ENCODE results near the gene SUN3. TPM values are rescaled to one million over a fixed set of nuclear protein-coding genes. Genes with fewer than 3 reads are reported as not detected.

The SUN3 gene
- total RNA-seq (0.54 TPM), polyA plus RNA-seq (ENCODE audit: insufficient read depth, low read depth, low replicate concordance) (not detected)
- long read RNA-seq, donor 1, result 0 reads
- long read RNA-seq, donor 2, result 0 reads
- long read RNA-seq, donor 3, result 0 reads
- long read RNA-seq, donor 4, result 0 reads
- long read RNA-seq, donor 5, result 0 reads
- long read RNA-seq, donor 6, result 0 reads
- long read RNA-seq, donor 7, result 0 reads
- long read RNA-seq, donor 8, result 0 reads
- long read RNA-seq, donor 9, result 0 reads
- long read RNA-seq, donor 10, result 0 reads

- intact Hi-C loops (cut with DNase I), result no loop called here
- no peak for FAIRE-seq
These were observed at the start of gene SUN3 for GRCh38 chr7:48028938-48029337. SUN3 (minus strand) TSS chr7:48029107; CDS start chr7:48028938, 169 bp downstream.

GRCh38 chr7:48078470-48078869 is 49.6 kb upstream of the SUN3 start:
- Histone ChIP-seq H3K4me3 (ENCODE audit: low read length in 3 of 3) (no peak overlapping the region), H3K36me3 (ENCODE audit: control insufficient read depth in 2 of 3, insufficient read depth in 3 of 3, low read length in 3 of 3) (no peaks in the 10 kb centered on the region), H3K9ac (ENCODE audit: low read length in 3 of 3) (no peak overlapping the region), H3K27ac (ENCODE audit: low read depth in 2 of 2, low read length in 2 of 2) (no peak overlapping the region), H3K9me3 (ENCODE audit: control insufficient read depth in 2 of 3, insufficient read depth in 1 of 3, low read length in 3 of 3) (no peaks in the 10 kb centered on the region), H3K27me3 (ENCODE audit: control insufficient read depth, insufficient read depth, low read length) (no peaks in the 10 kb centered on the region), H3K4me1 (ENCODE audit: control insufficient read depth in 2 of 3, insufficient read depth in 2 of 3, low read depth in 1 of 3, low read length in 3 of 3) (peaks cover 0 to 5% (median 0%) of the 10 kb centered on the region in 3 donors)
- FAIRE-seq (no peak), DNase-seq (peak in 1 of 5 donors; percentile 23)
- TF ChIP-seq CTCF (IDR thresholded peaks at IDR 0.05; ENCODE audit: borderline replicate concordance, extremely low read depth, insufficient read depth), result no peak
- intact Hi-C loops (cut with DNase I), result no loop called here

More at GRCh38 chr7:48028938-48029337, at the start of gene SUN3:
- no peak for DNase-seq
- no peak within 1 kb of the TSS for H3K9ac ChIP-seq (ENCODE audit: low read length in 3 of 3)
- H3K9me3 ChIP-seq (ENCODE audit: control insufficient read depth in 2 of 3, insufficient read depth in 1 of 3, low read length in 3 of 3), result no peaks in the 10 kb centered on the region
- TF ChIP-seq CTCF (IDR thresholded peaks at IDR 0.05; ENCODE audit: borderline replicate concordance, extremely low read depth, insufficient read depth), result no peak
- H3K4me1 ChIP-seq (ENCODE audit: control insufficient read depth in 2 of 3, insufficient read depth in 2 of 3, low read depth in 1 of 3, low read length in 3 of 3), result no peaks in the 10 kb centered on the region
- H3K36me3 ChIP-seq (ENCODE audit: control insufficient read depth in 2 of 3, insufficient read depth in 3 of 3, low read length in 3 of 3), result no peaks in the 10 kb centered on the region
- H3K27ac ChIP-seq (ENCODE audit: low read depth in 2 of 2, low read length in 2 of 2), result no peak within 1 kb of the TSS
- H3K4me3 ChIP-seq (ENCODE audit: low read length in 3 of 3), result no peak within 1 kb of the TSS
- peaks cover 2% of the 10 kb centered on the region for H3K27me3 ChIP-seq (ENCODE audit: control insufficient read depth, insufficient read depth, low read length)

- Histone ChIP-seq H3K36me3 (ENCODE audit: control insufficient read depth in 2 of 3, insufficient read depth in 3 of 3, low read length in 3 of 3) (no peaks in the 10 kb centered on the region), H3K27me3 (ENCODE audit: control insufficient read depth, insufficient read depth, low read length) (no peaks in the 10 kb centered on the region), H3K9ac (ENCODE audit: low read length in 3 of 3) (no peak overlapping the region), H3K27ac (ENCODE audit: low read depth in 2 of 2, low read length in 2 of 2) (no peak overlapping the region), H3K4me3 (ENCODE audit: low read length in 3 of 3) (no peak overlapping the region), H3K9me3 (ENCODE audit: control insufficient read depth in 2 of 3, insufficient read depth in 1 of 3, low read length in 3 of 3) (no peaks in the 10 kb centered on the region), H3K4me1 (ENCODE audit: control insufficient read depth in 2 of 3, insufficient read depth in 2 of 3, low read depth in 1 of 3, low read length in 3 of 3) (no peaks in the 10 kb centered on the region)
- no peak for TF ChIP-seq CTCF (IDR thresholded peaks at IDR 0.05; ENCODE audit: borderline replicate concordance, extremely low read depth, insufficient read depth)
- FAIRE-seq (no peak), DNase-seq (no peak)
- intact Hi-C loops (cut with DNase I), result no loop called here
These were observed 48.5 kb upstream of the SUN3 start for GRCh38 chr7:48077423-48077822.
